Vagina (tissue), 2 donors: Measurements from ENCODE around the gene ABCA13.

Experiments used
- CTCF ChIP-seq, 3 experiments: fragments of 450-650 bp in 2 of 3; fragments of 200-600 bp in 1 of 3; sonication (generic) in 1 of 3; IDR thresholded peaks; one replicate each; pipeline ENCODE4 v1.5.1; 2017 to 2019; ENCODE audit warnings: antibody characterized with exemption in 3 of 3, mild to moderate bottlenecking in 2 of 3, moderate library complexity in 2 of 3
- POLR2A ChIP-seq, 2 donors: fragments of 450-650 bp; IDR thresholded peaks; one replicate each; pipeline ENCODE4 v1.6.1; 2017; ENCODE audit warnings: antibody characterized with exemption in 2 of 2, mild to moderate bottlenecking in 2 of 2, moderate library complexity in 2 of 2

- TF ChIP-seq POLR2A (IDR thresholded peaks at IDR 0.05): no peak
- TF ChIP-seq CTCF (IDR thresholded peaks at IDR 0.05): no peak
Observed at GRCh38 chr7:48691788-48692187, 520.5 kb downstream of the ABCA13 start.
